Measurements from ENCODE around the gene MYBPC3. TPM values are rescaled to one million over a fixed set of nuclear protein-coding genes. Genes with fewer than 3 reads are reported as not detected.
A peak's percentile ranks its signal among the peaks of the same experiment; 100 is the strongest.

MYBPC3 gene
- total and polyA plus RNA-seq, 2 donors: 0.09 to 0.55 TPM

- H3K9me3 ChIP-seq (ENCODE audit: control insufficient read depth in 2 of 2, insufficient read depth in 1 of 2, low read length in 1 of 2): no peaks in the 10 kb centered on the region
- no peaks in the 10 kb centered on the region for H3K27me3 ChIP-seq (ENCODE audit: control insufficient read depth in 2 of 2, insufficient read depth in 1 of 2, low read length in 1 of 2)
- peaks cover 0 to 12% of the 10 kb centered on the region in 2 donors for H3K4me1 ChIP-seq (ENCODE audit: control insufficient read depth in 2 of 2, insufficient read depth in 2 of 2, low read length in 2 of 2)
- 89% methylated on average over 13 of the region's 13 CpGs for WGBS
- no peak overlapping the region for H3K4me3 ChIP-seq (ENCODE audit: low read length in 2 of 2)
- H3K36me3 ChIP-seq (ENCODE audit: control insufficient read depth in 2 of 2, insufficient read depth in 2 of 2, low read length in 1 of 2): no peaks in the 10 kb centered on the region
- no peak for DNase-seq (ENCODE audit: low read depth in 6 of 9, low spot score in 9 of 9)
- no peak overlapping the region for H3K27ac ChIP-seq (ENCODE audit: low read depth in 1 of 2, low read length in 1 of 2)
These were observed 35.6 kb upstream of the MYBPC3 start for GRCh38 chr11:47387944-47388696.

DNA sequence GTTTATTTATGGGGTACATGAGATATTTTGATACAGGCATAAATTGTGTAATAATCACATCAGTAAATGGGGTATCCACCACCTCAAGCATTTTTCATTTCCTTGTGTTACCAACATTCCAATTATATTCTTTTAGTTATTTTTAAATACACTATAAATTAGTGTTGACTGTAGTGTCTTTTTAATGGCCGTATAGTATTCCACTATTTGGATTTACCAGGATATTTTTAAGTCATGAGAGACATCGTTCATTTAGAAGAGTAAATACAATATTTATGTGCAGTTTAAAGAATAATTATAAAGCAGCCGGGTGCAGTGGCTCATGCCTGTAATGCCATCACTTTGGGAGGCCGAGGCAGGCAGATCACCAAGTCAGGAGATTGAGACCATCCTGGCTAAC, 32.0 kb upstream of the MYBPC3 start:
- Histone ChIP-seq H3K36me3 (ENCODE audit: control insufficient read depth in 2 of 2, insufficient read depth in 2 of 2, low read length in 1 of 2) (no peaks in the 10 kb centered on the region), H3K4me3 (ENCODE audit: low read length in 2 of 2) (no peak overlapping the region), H3K4me1 (ENCODE audit: control insufficient read depth in 2 of 2, insufficient read depth in 2 of 2, low read length in 2 of 2) (peaks cover 0 to 2% of the 10 kb centered on the region in 2 donors), H3K9me3 (ENCODE audit: control insufficient read depth in 2 of 2, insufficient read depth in 1 of 2, low read length in 1 of 2) (no peaks in the 10 kb centered on the region), H3K27ac (ENCODE audit: low read depth in 1 of 2, low read length in 1 of 2) (no peak overlapping the region), H3K27me3 (ENCODE audit: control insufficient read depth in 2 of 2, insufficient read depth in 1 of 2, low read length in 1 of 2) (no peaks in the 10 kb centered on the region)
- no peak for DNase-seq (ENCODE audit: low read depth in 6 of 9, low spot score in 9 of 9)
- WGBS: 97% methylated on average over 4 of the region's 4 CpGs

DNA sequence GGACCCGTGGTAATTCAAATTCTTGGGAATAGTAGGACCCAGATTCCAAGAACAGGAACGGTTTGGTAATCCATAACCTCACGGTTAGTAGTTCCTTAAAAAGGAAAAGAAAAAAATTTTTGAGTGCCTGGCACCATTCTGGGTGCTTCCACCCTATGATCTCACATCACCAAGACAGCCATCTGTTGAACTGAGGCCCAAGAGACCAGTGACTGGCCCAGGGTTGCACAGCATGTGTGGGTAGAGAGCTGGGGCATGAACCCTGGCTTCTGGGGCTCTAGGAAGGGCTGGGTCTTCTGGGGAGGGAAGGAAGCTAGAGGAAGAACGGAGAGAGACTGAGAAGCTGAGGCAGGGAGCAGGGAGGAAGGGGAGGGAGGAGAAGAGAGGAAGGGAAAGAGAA, 30.6 kb upstream of the MYBPC3 start:
- Histone ChIP-seq H3K36me3 (ENCODE audit: control insufficient read depth in 2 of 2, insufficient read depth in 2 of 2, low read length in 1 of 2) (no peaks in the 10 kb centered on the region), H3K27me3 (ENCODE audit: control insufficient read depth in 2 of 2, insufficient read depth in 1 of 2, low read length in 1 of 2) (peaks cover 0 to under 1% of the 10 kb centered on the region in 2 donors), H3K4me1 (ENCODE audit: control insufficient read depth in 2 of 2, insufficient read depth in 2 of 2, low read length in 2 of 2) (peaks cover 2 to 11% of the 10 kb centered on the region in 2 donors), H3K9me3 (ENCODE audit: control insufficient read depth in 2 of 2, insufficient read depth in 1 of 2, low read length in 1 of 2) (no peaks in the 10 kb centered on the region), H3K4me3 (ENCODE audit: low read length in 2 of 2) (no peak overlapping the region), H3K27ac (ENCODE audit: low read depth in 1 of 2, low read length in 1 of 2) (no peak overlapping the region)
- 90% methylated on average over 4 of the region's 4 CpGs for WGBS
- DNase-seq (ENCODE audit: low read depth in 6 of 9, low spot score in 9 of 9): no peak

- 97% methylated on average over 2 of the region's 2 CpGs for WGBS
- Histone ChIP-seq H3K36me3 (ENCODE audit: control insufficient read depth in 2 of 2, insufficient read depth in 2 of 2, low read length in 1 of 2) (no peaks in the 10 kb centered on the region), H3K27ac (ENCODE audit: low read depth in 1 of 2, low read length in 1 of 2) (no peak overlapping the region), H3K9me3 (ENCODE audit: control insufficient read depth in 2 of 2, insufficient read depth in 1 of 2, low read length in 1 of 2) (no peaks in the 10 kb centered on the region), H3K4me1 (ENCODE audit: control insufficient read depth in 2 of 2, insufficient read depth in 2 of 2, low read length in 2 of 2) (peaks cover 2 to 15% of the 10 kb centered on the region in 2 donors), H3K4me3 (ENCODE audit: low read length in 2 of 2) (no peak overlapping the region), H3K27me3 (ENCODE audit: control insufficient read depth in 2 of 2, insufficient read depth in 1 of 2, low read length in 1 of 2) (peaks cover 0 to 3% of the 10 kb centered on the region in 2 donors)
- no peak for DNase-seq (ENCODE audit: low read depth in 6 of 9, low spot score in 9 of 9)
These were observed 27.6 kb upstream of the MYBPC3 start for GRCh38 chr11:47380078-47380477.

- Histone ChIP-seq H3K27ac (ENCODE audit: low read depth in 1 of 2, low read length in 1 of 2) (no peak overlapping the region), H3K9me3 (ENCODE audit: control insufficient read depth in 2 of 2, insufficient read depth in 1 of 2, low read length in 1 of 2) (no peaks in the 10 kb centered on the region), H3K4me3 (ENCODE audit: low read length in 2 of 2) (no peak overlapping the region), H3K4me1 (ENCODE audit: control insufficient read depth in 2 of 2, insufficient read depth in 2 of 2, low read length in 2 of 2) (peaks cover 2 to 15% of the 10 kb centered on the region in 2 donors), H3K36me3 (ENCODE audit: control insufficient read depth in 2 of 2, insufficient read depth in 2 of 2, low read length in 1 of 2) (no peaks in the 10 kb centered on the region), H3K27me3 (ENCODE audit: control insufficient read depth in 2 of 2, insufficient read depth in 1 of 2, low read length in 1 of 2) (peaks cover 0 to 3% of the 10 kb centered on the region in 2 donors)
- no peak for DNase-seq (ENCODE audit: low read depth in 6 of 9, low spot score in 9 of 9)
- 97% methylated on average over 2 of the region's 2 CpGs for WGBS
These were observed 26.8 kb upstream of the MYBPC3 start for GRCh38 chr11:47379317-47379716.

GRCh38 chr11:47378836-47379170, 26.3 kb upstream of the MYBPC3 start:
- Histone ChIP-seq H3K27me3 (ENCODE audit: control insufficient read depth in 2 of 2, insufficient read depth in 1 of 2, low read length in 1 of 2) (peaks cover 0 to 3% of the 10 kb centered on the region in 2 donors), H3K27ac (ENCODE audit: low read depth in 1 of 2, low read length in 1 of 2) (peak overlapping the region; percentile 30 to 64), H3K4me3 (ENCODE audit: low read length in 2 of 2) (peak overlapping the region in 1 of 2 donors; percentile 34), H3K9me3 (ENCODE audit: control insufficient read depth in 2 of 2, insufficient read depth in 1 of 2, low read length in 1 of 2) (no peaks in the 10 kb centered on the region), H3K4me1 (ENCODE audit: control insufficient read depth in 2 of 2, insufficient read depth in 2 of 2, low read length in 2 of 2) (peaks cover 2 to 15% of the 10 kb centered on the region in 2 donors), H3K36me3 (ENCODE audit: control insufficient read depth in 2 of 2, insufficient read depth in 2 of 2, low read length in 1 of 2) (no peaks in the 10 kb centered on the region)
- DNase-seq (ENCODE audit: low read depth in 6 of 9, low spot score in 9 of 9): no peak

GRCh38 chr11:47378010-47378835, 25.7 kb upstream of the MYBPC3 start, which contains the start of gene SPI1:
Gene SPI1, minus strand, starts transcription at chr11:47378547. Its CDS starts 194 bp downstream, at chr11:47378353.
- H3K36me3 ChIP-seq (ENCODE audit: control insufficient read depth in 2 of 2, insufficient read depth in 2 of 2, low read length in 1 of 2): no peaks in the 10 kb centered on the region
- 22% methylated on average over 31 of the region's 31 CpGs for WGBS
- H3K4me1 ChIP-seq (ENCODE audit: control insufficient read depth in 2 of 2, insufficient read depth in 2 of 2, low read length in 2 of 2): peaks cover 2 to 15% of the 10 kb centered on the region in 2 donors
- no peaks in the 10 kb centered on the region for H3K9me3 ChIP-seq (ENCODE audit: control insufficient read depth in 2 of 2, insufficient read depth in 1 of 2, low read length in 1 of 2)
- peak in 1 of 9 donors; percentile 55 for DNase-seq (ENCODE audit: low read depth in 6 of 9, low spot score in 9 of 9)
- H3K4me3 ChIP-seq (ENCODE audit: low read length in 2 of 2): peak within 1 kb of the TSS in 1 of 2 donors; percentile 34
- H3K27ac ChIP-seq (ENCODE audit: low read depth in 1 of 2, low read length in 1 of 2): peak within 1 kb of the TSS; percentile 56 to 64
- peaks cover 0 to 3% of the 10 kb centered on the region in 2 donors for H3K27me3 ChIP-seq (ENCODE audit: control insufficient read depth in 2 of 2, insufficient read depth in 1 of 2, low read length in 1 of 2)

GRCh38 chr11:47377571-47378009, 25.1 kb upstream of the MYBPC3 start:
- DNase-seq (ENCODE audit: low read depth in 6 of 9, low spot score in 9 of 9): no peak
- Histone ChIP-seq H3K27me3 (ENCODE audit: control insufficient read depth in 2 of 2, insufficient read depth in 1 of 2, low read length in 1 of 2) (peaks cover 0 to 3% of the 10 kb centered on the region in 2 donors), H3K36me3 (ENCODE audit: control insufficient read depth in 2 of 2, insufficient read depth in 2 of 2, low read length in 1 of 2) (no peaks in the 10 kb centered on the region), H3K27ac (ENCODE audit: low read depth in 1 of 2, low read length in 1 of 2) (peak overlapping the region; percentile 10 to 17), H3K9me3 (ENCODE audit: control insufficient read depth in 2 of 2, insufficient read depth in 1 of 2, low read length in 1 of 2) (no peaks in the 10 kb centered on the region), H3K4me3 (ENCODE audit: low read length in 2 of 2) (peak overlapping the region in 1 of 2 donors; percentile 34), H3K4me1 (ENCODE audit: control insufficient read depth in 2 of 2, insufficient read depth in 2 of 2, low read length in 2 of 2) (peaks cover 2 to 15% of the 10 kb centered on the region in 2 donors)
- WGBS: 47% methylated on average over 5 of the region's 5 CpGs

All from thymus (tissue), 11 donors.